GM23338 (cell line): Measurements from ENCODE around the gene IRF8.

Experiments
- CTCF ChIP-seq, 2 experiments: fragments of 200-600 bp in 1 of 2; sonication (generic) in 1 of 2; conservative IDR thresholded peaks; 2 replicates each; pipeline versions ENCODE4 v1.5.1 to v1.6.1; 2016 to 2017; ENCODE audit warnings: antibody characterized with exemption in 2 of 2, low read depth in 2 of 2, mild to moderate bottlenecking in 2 of 2, moderate library complexity in 1 of 2
- EZH2 ChIP-seq: fragments of 200-600 bp; sonication (generic); IDR thresholded peaks from one replicate; pipeline ENCODE4 v1.8.0; 2017; ENCODE audit warnings: antibody characterized with exemption, mild to moderate bottlenecking, low read depth; ENCODE audit not compliant: unreplicated experiment
- EZH2phosphoT487 ChIP-seq: fragments of 200-600 bp; sonication (generic); IDR thresholded peaks from one replicate; pipeline ENCODE4 v1.8.1; 2018; ENCODE audit warnings: antibody characterized with exemption; ENCODE audit not compliant: unreplicated experiment
- POLR2AphosphoS5 ChIP-seq: IDR thresholded peaks from 2 replicates; pipeline ENCODE4 v1.6.1; 2016; ENCODE audit warnings: antibody characterized with exemption, low read depth
- REST ChIP-seq: IDR thresholded peaks from one replicate; pipeline ENCODE4 v1.6.1; 2018; ENCODE audit warnings: antibody characterized with exemption; ENCODE audit not compliant: unreplicated experiment

GRCh38 chr16:85967111-85967510, 68.1 kb downstream of the IRF8 start:
- TF ChIP-seq CTCF (conservative IDR thresholded peaks at IDR 0.05; ENCODE audit: low read depth in 2 of 2) (no peak), REST (no peak), EZH2 (no peak), EZH2phosphoT487 (no peak), POLR2AphosphoS5 (no peak)
